Progenitor cell of endocrine pancreas (in vitro differentiated cells): Measurements from ENCODE around the gene ZP1. TPM values are rescaled to one million over a fixed set of nuclear protein-coding genes. Genes with fewer than 3 reads are reported as not detected.

ENCODE experiments used
- DNase-seq: peaks from one replicate; pipeline ENCODE4 v3.0.0; 2021; ENCODE audit warnings: low spot score; ENCODE audit not compliant: unreplicated experiment
- H3K27ac Mint-ChIP-seq: 2 replicates; pipeline ENCODE4 v1.8.0; 2021; ENCODE audit warnings: mild to moderate bottlenecking, moderate library complexity, mixed read lengths
- H3K27me3 Mint-ChIP-seq: 2 replicates; pipeline ENCODE4 v1.8.0; 2021; ENCODE audit warnings: mixed read lengths
- H3K36me3 Mint-ChIP-seq: 2 replicates; pipeline ENCODE4 v1.8.0; 2022; ENCODE audit warnings: mixed read lengths; ENCODE audit not compliant: insufficient read depth
- H3K4me1 Mint-ChIP-seq: 2 replicates; pipeline ENCODE4 v1.8.0; 2021; ENCODE audit warnings: low read depth, mixed read lengths
- H3K4me3 Mint-ChIP-seq: 2 replicates; pipeline ENCODE4 v1.8.0; 2021; ENCODE audit warnings: low read depth, mild to moderate bottlenecking, moderate library complexity, mixed read lengths
- H3K9me3 Mint-ChIP-seq: 2 replicates; pipeline ENCODE4 v1.8.0; 2021; ENCODE audit warnings: low read depth, mixed read lengths
- CTCF ChIP-seq: fragments of 200-600 bp; sonication (generic); IDR thresholded peaks from one replicate; pipeline ENCODE4 v1.5.0; 2021; ENCODE audit warnings: antibody characterized with exemption, mild to moderate bottlenecking; ENCODE audit not compliant: unreplicated experiment
- total RNA-seq: library from RNA; stranded (reverse); gene quantifications from 2 replicates; pipeline ENCODE4 v1.2.1, GENCODE V29; 2021

ZP1 gene
- total RNA-seq, 1 donor from 2014 or later = not detected

GRCh38 chr11:60891103-60891741, 23.9 kb downstream of the ZP1 start:
- H3K27ac Mint-ChIP-seq = peak overlapping the region; percentile 67
- peaks cover 7% of the 10 kb centered on the region for H3K4me1 Mint-ChIP-seq
- no peak for TF ChIP-seq CTCF
- H3K9me3 Mint-ChIP-seq = no peaks in the 10 kb centered on the region
- no peaks in the 10 kb centered on the region for H3K27me3 Mint-ChIP-seq
- H3K36me3 Mint-ChIP-seq = peaks cover 11% of the 10 kb centered on the region
- no peak overlapping the region for H3K4me3 Mint-ChIP-seq
- DNase-seq = no peak

- no peak for TF ChIP-seq CTCF
- no peak overlapping the region for H3K4me3 Mint-ChIP-seq
- no peaks in the 10 kb centered on the region for H3K4me1 Mint-ChIP-seq
- H3K27me3 Mint-ChIP-seq = no peaks in the 10 kb centered on the region
- H3K9me3 Mint-ChIP-seq = no peaks in the 10 kb centered on the region
- peaks cover 16% of the 10 kb centered on the region for H3K36me3 Mint-ChIP-seq
- H3K27ac Mint-ChIP-seq = no peak overlapping the region
- no peak for DNase-seq
Observed at GRCh38 chr11:60895687-60896086, 28.3 kb downstream of the ZP1 start.

GRCh38 chr11:60897496-60897895, 30.2 kb downstream of the ZP1 start:
- Mint-ChIP-seq H3K36me3 (peaks cover 19% of the 10 kb centered on the region), H3K4me1 (no peaks in the 10 kb centered on the region), H3K9me3 (no peaks in the 10 kb centered on the region), H3K27ac (no peak overlapping the region), H3K4me3 (no peak overlapping the region), H3K27me3 (no peaks in the 10 kb centered on the region)
- no peak for TF ChIP-seq CTCF
- DNase-seq = no peak

- Mint-ChIP-seq H3K9me3 (no peaks in the 10 kb centered on the region), H3K36me3 (peaks cover 18% of the 10 kb centered on the region), H3K27ac (no peak overlapping the region), H3K27me3 (no peaks in the 10 kb centered on the region), H3K4me3 (no peak overlapping the region), H3K4me1 (peaks cover 3% of the 10 kb centered on the region)
- DNase-seq = no peak
- peak; percentile 92 for TF ChIP-seq CTCF
Observed at GRCh38 chr11:60899046-60899936, 31.9 kb downstream of the ZP1 start.

- Mint-ChIP-seq H3K36me3 (peaks cover 15% of the 10 kb centered on the region), H3K27me3 (no peaks in the 10 kb centered on the region), H3K9me3 (no peaks in the 10 kb centered on the region), H3K4me3 (no peak overlapping the region), H3K27ac (peak overlapping the region; percentile 41), H3K4me1 (peaks cover 6% of the 10 kb centered on the region)
- no peak for TF ChIP-seq CTCF
- DNase-seq = no peak
Observed at GRCh38 chr11:60899977-60900376, 32.6 kb downstream of the ZP1 start.
